Measurements from ENCODE around the gene CCDC90B.
"Not testable (repeated sequence)": the region's sequence is repeated elsewhere in the genome, so short reads cannot be mapped to it uniquely, and the experiment has no call there.

The CCDC90B gene

DNA sequence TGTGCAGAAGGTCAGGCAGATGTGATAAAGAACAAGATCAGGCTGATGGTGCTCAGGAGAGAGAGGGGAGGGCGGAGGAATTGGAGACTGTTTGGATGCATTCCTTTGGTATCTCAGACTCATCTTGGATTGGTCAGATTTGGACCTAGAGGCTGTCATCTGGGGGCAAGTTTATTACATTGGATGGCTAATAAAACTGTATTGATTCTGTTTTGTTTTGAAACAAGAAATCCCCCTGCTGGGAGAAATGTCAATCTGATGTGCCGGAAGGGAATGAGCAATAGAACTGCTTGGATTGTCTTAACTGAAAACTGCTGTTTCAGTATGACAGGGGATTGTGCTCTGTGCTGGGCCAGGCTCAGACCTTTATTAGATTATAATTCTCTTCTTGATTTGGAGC lies 25.5 kb upstream of the CCDC90B start:
- no peaks in the 10 kb centered on the region for H3F3A ChIP-seq (ENCODE audit: control insufficient read depth, insufficient read depth)
- H4K20me1 ChIP-seq (ENCODE audit: control insufficient read depth, insufficient read depth, low read depth, low read length), result no peaks in the 10 kb centered on the region
- H3K36me3 ChIP-seq (ENCODE audit: control insufficient read depth, low read length), result no peaks in the 10 kb centered on the region
- TF ChIP-seq, protein P1, sequence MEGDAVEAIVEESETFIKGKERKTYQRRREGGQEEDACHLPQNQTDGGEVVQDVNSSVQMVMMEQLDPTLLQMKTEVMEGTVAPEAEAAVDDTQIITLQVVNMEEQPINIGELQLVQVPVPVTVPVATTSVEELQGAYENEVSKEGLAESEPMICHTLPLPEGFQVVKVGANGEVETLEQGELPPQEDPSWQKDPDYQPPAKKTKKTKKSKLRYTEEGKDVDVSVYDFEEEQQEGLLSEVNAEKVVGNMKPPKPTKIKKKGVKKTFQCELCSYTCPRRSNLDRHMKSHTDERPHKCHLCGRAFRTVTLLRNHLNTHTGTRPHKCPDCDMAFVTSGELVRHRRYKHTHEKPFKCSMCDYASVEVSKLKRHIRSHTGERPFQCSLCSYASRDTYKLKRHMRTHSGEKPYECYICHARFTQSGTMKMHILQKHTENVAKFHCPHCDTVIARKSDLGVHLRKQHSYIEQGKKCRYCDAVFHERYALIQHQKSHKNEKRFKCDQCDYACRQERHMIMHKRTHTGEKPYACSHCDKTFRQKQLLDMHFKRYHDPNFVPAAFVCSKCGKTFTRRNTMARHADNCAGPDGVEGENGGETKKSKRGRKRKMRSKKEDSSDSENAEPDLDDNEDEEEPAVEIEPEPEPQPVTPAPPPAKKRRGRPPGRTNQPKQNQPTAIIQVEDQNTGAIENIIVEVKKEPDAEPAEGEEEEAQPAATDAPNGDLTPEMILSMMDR (IDR thresholded peaks at IDR 0.05; ENCODE audit: low read depth, low read length, poor library complexity, severe bottlenecking), result no peak
- no peak for TF ChIP-seq EZH2phosphoT487 (IDR thresholded peaks at IDR 0.05; ENCODE audit: borderline replicate concordance, low read length)
- H3K4me2 ChIP-seq (ENCODE audit: low read length), result no peak overlapping the region
- no peaks in the 10 kb centered on the region for H3K9me2 ChIP-seq (replicated peaks; ENCODE audit: control insufficient read depth, low read length)
- H3K27ac ChIP-seq (ENCODE audit: low read depth, low read length), result no peak overlapping the region
- no peaks in the 10 kb centered on the region for H3K4me1 ChIP-seq (ENCODE audit: control insufficient read depth, low read length)
- no peaks in the 10 kb centered on the region for H3K79me2 ChIP-seq (ENCODE audit: control insufficient read depth, low read length)
- H3K4me3 ChIP-seq (ENCODE audit: low read length), result no peak overlapping the region
- H3K9me3 ChIP-seq (ENCODE audit: control insufficient read depth, insufficient read depth, low read length), result no peaks in the 10 kb centered on the region
- no peaks in the 10 kb centered on the region for H3K27me3 ChIP-seq (ENCODE audit: control insufficient read depth, low read length)

- no peaks in the 10 kb centered on the region for H3K9me2 ChIP-seq (replicated peaks; ENCODE audit: control insufficient read depth, low read length)
- no peak overlapping the region for H3K27ac ChIP-seq (ENCODE audit: low read depth, low read length)
- no peak overlapping the region for H3K4me2 ChIP-seq (ENCODE audit: low read length)
- no peaks in the 10 kb centered on the region for H4K20me1 ChIP-seq (ENCODE audit: control insufficient read depth, insufficient read depth, low read depth, low read length)
- TF ChIP-seq, protein P1 (IDR thresholded peaks at IDR 0.05; ENCODE audit: low read depth, low read length, poor library complexity, severe bottlenecking), result no peak
- TF ChIP-seq EZH2phosphoT487 (IDR thresholded peaks at IDR 0.05; ENCODE audit: borderline replicate concordance, low read length), result no peak
- H3K79me2 ChIP-seq (ENCODE audit: control insufficient read depth, low read length), result no peaks in the 10 kb centered on the region
- no peak overlapping the region for H3K4me3 ChIP-seq (ENCODE audit: low read length)
- no peaks in the 10 kb centered on the region for H3K36me3 ChIP-seq (ENCODE audit: control insufficient read depth, low read length)
- H3K9me3 ChIP-seq (ENCODE audit: control insufficient read depth, insufficient read depth, low read length), result no peaks in the 10 kb centered on the region
- H3K4me1 ChIP-seq (ENCODE audit: control insufficient read depth, low read length), result no peaks in the 10 kb centered on the region
- no peaks in the 10 kb centered on the region for H3F3A ChIP-seq (ENCODE audit: control insufficient read depth, insufficient read depth)
- no peaks in the 10 kb centered on the region for H3K27me3 ChIP-seq (ENCODE audit: control insufficient read depth, low read length)
Observed at GRCh38 chr11:83310718-83311117, 24.6 kb upstream of the CCDC90B start.

GRCh38 chr11:83308536-83308935 lies 22.4 kb upstream of the CCDC90B start:
- H3K36me3 ChIP-seq (ENCODE audit: control insufficient read depth, low read length); H3K9me2 ChIP-seq (replicated peaks; ENCODE audit: control insufficient read depth, low read length); H4K20me1 ChIP-seq (ENCODE audit: control insufficient read depth, insufficient read depth, low read depth, low read length); H3K4me2 ChIP-seq (ENCODE audit: low read length); H3K27me3 ChIP-seq (ENCODE audit: control insufficient read depth, low read length); H3F3A ChIP-seq (ENCODE audit: control insufficient read depth, insufficient read depth); H3K4me1 ChIP-seq (ENCODE audit: control insufficient read depth, low read length); H3K27ac ChIP-seq (ENCODE audit: low read depth, low read length); H3K9me3 ChIP-seq (ENCODE audit: control insufficient read depth, insufficient read depth, low read length); H3K4me3 ChIP-seq (ENCODE audit: low read length); H3K79me2 ChIP-seq (ENCODE audit: control insufficient read depth, low read length): not testable (repeated sequence)

DNA sequence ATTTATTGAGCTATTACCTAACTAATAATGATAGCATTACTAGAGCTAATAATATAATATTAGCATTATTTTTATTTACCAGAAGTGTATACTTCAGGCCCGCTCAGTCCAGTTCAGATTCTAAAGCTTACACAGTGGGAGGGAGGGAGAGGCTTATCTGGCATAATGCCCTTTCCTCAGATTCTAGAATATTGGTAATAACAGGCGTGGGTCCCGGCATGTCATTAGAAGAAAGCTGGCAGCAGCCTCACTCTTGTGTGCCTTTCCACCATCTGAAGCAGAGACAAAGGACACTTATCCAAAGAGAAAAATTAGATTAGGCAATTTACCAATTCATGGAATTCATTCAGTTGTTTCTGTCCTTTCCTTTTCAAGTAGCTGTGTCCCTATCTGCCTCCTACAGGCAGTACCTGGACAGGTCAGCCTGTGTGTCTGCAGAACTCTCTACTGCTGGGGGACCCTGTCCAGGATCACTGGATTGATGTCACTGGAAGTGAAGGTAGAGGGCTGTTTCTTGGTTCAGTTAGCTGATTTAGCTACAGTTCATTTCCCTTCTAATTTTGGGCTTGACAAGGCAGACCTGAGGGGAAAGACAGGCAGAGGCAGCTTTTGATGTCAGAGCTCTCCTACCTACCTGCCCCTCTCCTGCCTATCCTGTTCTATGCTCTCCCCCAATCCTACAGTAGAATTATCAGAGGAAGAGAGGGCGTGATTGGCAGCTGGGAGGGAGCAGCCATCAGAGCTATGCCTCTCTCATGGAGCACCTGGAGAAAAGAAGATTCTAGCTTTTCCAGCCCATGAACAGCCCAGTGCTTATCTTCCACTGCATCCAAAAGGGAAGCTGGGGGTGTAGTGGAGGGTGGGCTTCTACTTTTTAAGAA lies 20.3 kb upstream of the CCDC90B start:
- Histone ChIP-seq H3K79me2 (ENCODE audit: control insufficient read depth, low read length) (no peaks in the 10 kb centered on the region), H3K4me3 (ENCODE audit: low read length) (no peak overlapping the region), H3K36me3 (ENCODE audit: control insufficient read depth, low read length) (no peaks in the 10 kb centered on the region), H3K9me2 (replicated peaks; ENCODE audit: control insufficient read depth, low read length) (no peaks in the 10 kb centered on the region), H3K4me2 (ENCODE audit: low read length) (no peak overlapping the region), H3F3A (ENCODE audit: control insufficient read depth, insufficient read depth) (no peaks in the 10 kb centered on the region), H3K9me3 (ENCODE audit: control insufficient read depth, insufficient read depth, low read length) (no peaks in the 10 kb centered on the region), H3K27ac (ENCODE audit: low read depth, low read length) (no peak overlapping the region), H3K4me1 (ENCODE audit: control insufficient read depth, low read length) (no peaks in the 10 kb centered on the region), H4K20me1 (ENCODE audit: control insufficient read depth, insufficient read depth, low read depth, low read length) (no peaks in the 10 kb centered on the region), H3K27me3 (ENCODE audit: control insufficient read depth, low read length) (no peaks in the 10 kb centered on the region)
- no peak for TF ChIP-seq EZH2phosphoT487 (IDR thresholded peaks at IDR 0.05; ENCODE audit: borderline replicate concordance, low read length)
- TF ChIP-seq, protein P1 (IDR thresholded peaks at IDR 0.05; ENCODE audit: low read depth, low read length, poor library complexity, severe bottlenecking), result no peak
